AG04450 (cell line): ENCODE measurements around the gene PLOD3. TPM values are rescaled to one million over a fixed set of nuclear protein-coding genes. Genes with fewer than 3 reads are reported as not detected.
"Not testable (repeated sequence)": the region's sequence is repeated elsewhere in the genome, so short reads cannot be mapped to it uniquely, and the experiment has no call there.

Experiments used
- CTCF ChIA-PET: fragments of 300-600, 350-600 bp; formaldehyde crosslinking; extraction: SDS; loops from one replicate; lab custom pipeline; 2022; ENCODE audit warnings: antibody characterized with exemption, inconsistent platforms; lab: Charles Lee
- POLR2A ChIA-PET: fragments of 350-600 bp; formaldehyde crosslinking; extraction: SDS; loops from one replicate; lab custom pipeline; 2021; ENCODE audit warnings: antibody characterized with exemption, inconsistent platforms; lab: Yijun Ruan, JAX
- DNase-seq: peaks from one replicate; pipeline ENCODE4 v3.0.0-alpha.2; 2011; ENCODE audit warnings: low read depth, low spot score
- H3K27ac ChIP-seq: one replicate; pipeline ENCODE4 v1.5.1; 2012; ENCODE audit warnings: low read depth, low read length, control low read depth
- H3K27me3 ChIP-seq: one replicate; pipeline ENCODE4 v1.6.0; 2012; ENCODE audit warnings: low read length; ENCODE audit not compliant: control insufficient read depth, insufficient read depth
- H3K4me3 ChIP-seq: 2 replicates; pipeline ENCODE4 v1.5.1; 2011; ENCODE audit warnings: mild to moderate bottlenecking, low read depth, low read length, control low read depth
- H3K9me3 ChIP-seq: 2 replicates; pipeline ENCODE4 v1.5.1; 2012; ENCODE audit warnings: low read length; ENCODE audit not compliant: control insufficient read depth, insufficient read depth
- polyA plus RNA-seq: library from polyadenylated mRNA; depleted of rRNA; stranded (reverse); fragments of >200 nt; gene quantifications from 2 replicates; pipeline ENCODE4 v1.2.3, GENCODE V29; 2011
- TF ChIP-seq, protein P1 (sequence below): IDR thresholded peaks from 2 replicates; pipeline ENCODE4 v1.5.1; 2011; ENCODE audit warnings: low read depth, low read length, control low read depth, inconsistent platforms

The PLOD3 gene
- polyA plus RNA-seq, 1 experiment: 60.6 TPM

DNA sequence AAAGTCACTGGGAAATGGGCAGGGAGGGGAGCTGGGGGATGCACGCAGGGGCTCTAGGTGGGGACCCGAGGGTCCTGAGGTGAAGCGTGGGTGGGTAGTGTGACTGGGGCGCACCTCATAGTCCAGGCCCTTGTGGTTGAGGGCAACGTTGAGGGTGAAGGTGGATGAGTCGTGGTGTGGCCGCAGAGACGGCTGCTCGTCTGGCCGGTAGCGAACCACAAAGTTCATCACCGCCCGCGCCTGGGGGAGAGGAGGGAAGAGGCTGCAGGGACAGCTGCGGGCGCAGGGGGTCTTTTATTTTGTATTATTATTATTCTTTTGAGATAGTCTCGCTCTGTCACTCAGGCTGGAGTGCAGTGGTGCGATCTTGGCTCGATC lies 10.7 kb downstream of the PLOD3 start:
- ChIA-PET CTCF (interaction anchor here (1.4 kb wide), 1 partner anchor 63 kb away, joined by 3 read pairs; no protein-coding TSS in a partner anchor), POLR2A (no interaction called here)
- TF ChIP-seq, protein P1, sequence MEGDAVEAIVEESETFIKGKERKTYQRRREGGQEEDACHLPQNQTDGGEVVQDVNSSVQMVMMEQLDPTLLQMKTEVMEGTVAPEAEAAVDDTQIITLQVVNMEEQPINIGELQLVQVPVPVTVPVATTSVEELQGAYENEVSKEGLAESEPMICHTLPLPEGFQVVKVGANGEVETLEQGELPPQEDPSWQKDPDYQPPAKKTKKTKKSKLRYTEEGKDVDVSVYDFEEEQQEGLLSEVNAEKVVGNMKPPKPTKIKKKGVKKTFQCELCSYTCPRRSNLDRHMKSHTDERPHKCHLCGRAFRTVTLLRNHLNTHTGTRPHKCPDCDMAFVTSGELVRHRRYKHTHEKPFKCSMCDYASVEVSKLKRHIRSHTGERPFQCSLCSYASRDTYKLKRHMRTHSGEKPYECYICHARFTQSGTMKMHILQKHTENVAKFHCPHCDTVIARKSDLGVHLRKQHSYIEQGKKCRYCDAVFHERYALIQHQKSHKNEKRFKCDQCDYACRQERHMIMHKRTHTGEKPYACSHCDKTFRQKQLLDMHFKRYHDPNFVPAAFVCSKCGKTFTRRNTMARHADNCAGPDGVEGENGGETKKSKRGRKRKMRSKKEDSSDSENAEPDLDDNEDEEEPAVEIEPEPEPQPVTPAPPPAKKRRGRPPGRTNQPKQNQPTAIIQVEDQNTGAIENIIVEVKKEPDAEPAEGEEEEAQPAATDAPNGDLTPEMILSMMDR: no peak
- Histone ChIP-seq H3K4me3 (no peak overlapping the region), H3K27me3 (peaks cover 18% of the 10 kb centered on the region), H3K9me3 (no peaks in the 10 kb centered on the region; the same call in 1 of the 2 replicates), H3K27ac (no peak overlapping the region)
- no peak for DNase-seq

DNA sequence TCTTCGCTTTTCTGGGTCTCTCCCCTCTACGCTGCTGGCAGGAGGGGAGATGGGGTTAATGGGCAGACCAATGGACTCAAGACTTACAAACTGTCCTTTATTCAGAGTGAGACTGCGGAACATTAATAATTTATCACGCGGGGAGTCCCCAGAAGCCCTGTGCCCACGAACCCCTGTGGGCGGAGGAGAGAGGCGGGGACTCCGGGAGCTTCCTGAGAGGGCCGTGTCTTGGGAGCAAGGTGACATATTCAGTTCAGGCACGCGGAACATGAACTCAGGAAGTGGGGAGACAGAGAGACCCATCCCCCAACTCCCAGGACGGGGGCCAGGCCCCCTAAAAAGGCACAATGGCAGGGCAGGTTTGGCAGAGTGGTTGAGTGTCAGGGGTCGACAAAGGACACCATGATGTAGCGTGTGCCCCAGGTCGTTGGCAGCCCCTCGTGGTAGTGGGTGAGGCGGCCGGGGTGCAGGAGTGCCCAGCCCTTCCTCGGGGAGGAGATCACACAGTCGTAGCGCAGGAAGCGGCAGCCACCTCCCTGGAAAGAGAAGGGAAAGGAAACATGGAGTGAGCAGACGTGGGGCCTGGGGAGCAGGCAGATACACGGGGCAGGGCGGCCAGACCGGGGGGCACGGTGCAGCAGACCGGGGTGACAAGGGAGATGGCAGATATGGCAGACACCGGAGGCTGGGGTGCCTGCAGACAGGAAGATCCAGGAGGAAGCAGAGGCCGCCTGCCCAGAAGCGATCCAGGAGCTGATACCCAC lies 11.3 kb downstream of the PLOD3 start:
- Histone ChIP-seq H3K9me3 (no peaks in the 10 kb centered on the region; the same call in 1 of the 2 replicates), H3K27me3 (peaks cover 23% of the 10 kb centered on the region), H3K27ac (no peak overlapping the region), H3K4me3 (no peak overlapping the region)
- ChIA-PET CTCF (no interaction called here), POLR2A (no interaction called here)
- TF ChIP-seq, protein P1: no peak
- DNase-seq: no peak

DNA sequence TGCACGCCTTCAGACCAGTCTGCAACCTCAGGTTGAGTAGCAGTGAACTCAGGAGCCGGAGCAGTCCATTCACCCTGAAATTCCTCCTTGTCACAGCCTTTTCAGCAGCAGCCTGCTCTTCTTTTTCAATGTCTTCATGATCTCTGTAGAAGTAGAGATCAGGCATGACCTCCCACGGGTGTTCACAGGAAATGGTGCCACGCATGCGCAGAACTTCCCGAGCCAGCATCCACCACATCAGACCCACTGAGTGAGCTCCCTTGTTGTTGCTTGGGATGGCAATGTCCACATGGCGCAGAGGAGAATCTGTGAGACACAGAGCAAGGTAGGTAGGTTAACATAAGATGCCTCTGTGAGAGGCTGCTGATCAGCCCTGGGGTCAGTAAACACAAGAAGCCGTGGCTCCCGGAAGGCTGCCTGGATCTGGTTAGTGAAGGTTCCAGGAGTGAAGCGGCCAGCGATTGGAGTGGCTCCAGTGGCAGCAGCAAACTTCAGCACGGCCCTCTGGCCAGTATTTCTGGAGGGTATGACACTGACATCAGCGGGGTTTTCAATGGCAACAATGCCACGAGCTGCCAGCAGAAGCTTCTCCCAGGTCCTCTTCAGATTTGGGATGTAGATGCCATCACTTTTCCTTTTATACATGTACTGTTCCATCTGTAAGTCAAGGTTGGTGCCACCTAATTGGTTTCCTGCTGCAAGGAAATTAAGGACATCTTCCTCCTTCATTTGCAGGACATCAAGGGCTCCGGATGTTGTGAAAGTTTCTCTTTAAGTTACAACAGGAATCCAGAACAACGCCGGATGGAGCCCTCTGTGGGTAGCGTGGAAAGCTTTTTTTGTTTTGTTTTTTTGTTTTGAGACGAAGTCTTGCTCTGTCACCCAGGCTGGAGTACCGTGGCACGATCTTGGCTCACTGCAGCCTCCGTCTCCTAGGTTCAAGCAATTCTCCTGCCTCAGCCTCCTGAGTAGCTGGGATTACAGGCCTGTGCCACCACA lies 13.3 kb downstream of the PLOD3 start:
- CTCF ChIA-PET: interaction anchor here (1.2 to 3.4 kb wide), 2 partner anchors 12 kb away, joined by 13 to 30 read pairs; no protein-coding TSS in a partner anchor
- POLR2A ChIA-PET, DNase-seq, H3K27ac ChIP-seq, H3K9me3 ChIP-seq, H3K4me3 ChIP-seq: not testable (repeated sequence)
- H3K27me3 ChIP-seq: peaks cover 33% of the 10 kb centered on the region

DNA sequence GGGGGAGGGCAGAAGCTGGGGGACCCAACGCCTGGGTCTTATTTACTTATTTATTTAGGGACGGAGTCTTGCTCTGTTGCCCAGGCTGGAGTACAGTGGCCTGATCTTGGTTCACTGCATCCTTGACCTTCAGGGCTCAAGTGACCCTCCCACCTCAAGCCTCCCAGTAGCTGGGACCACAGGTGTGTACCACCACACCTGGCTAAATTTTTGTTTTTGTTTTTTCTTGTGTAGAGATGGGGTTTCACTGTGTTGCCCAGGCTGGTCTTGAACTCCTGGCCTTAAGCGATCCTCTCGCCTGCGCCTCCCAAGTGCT lies 14.8 kb downstream of the PLOD3 start:
- TF ChIP-seq, protein P1: no peak
- ChIA-PET POLR2A (interaction anchor here (0.6 kb wide), 1 partner anchor 24 kb away, joined by 6 read pairs; no protein-coding TSS in a partner anchor), CTCF (interaction anchor here (3.4 kb wide), 1 partner anchor 10 kb away, joined by 30 read pairs; no protein-coding TSS in a partner anchor)
- H3K27ac ChIP-seq: no peak overlapping the region
- no peak for DNase-seq
- H3K9me3 ChIP-seq: no peaks in the 10 kb centered on the region; the same call in 1 of the 2 replicates
- no peak overlapping the region for H3K4me3 ChIP-seq
- peaks cover 39% of the 10 kb centered on the region for H3K27me3 ChIP-seq
